ENCODE measurements around the gene SLC15A3. TPM values are rescaled to one million over a fixed set of nuclear protein-coding genes. Genes with fewer than 3 reads are reported as not detected.

SLC15A3 gene
- total RNA-seq, 1 donor from 2014 or later = 66.3 TPM

DNA sequence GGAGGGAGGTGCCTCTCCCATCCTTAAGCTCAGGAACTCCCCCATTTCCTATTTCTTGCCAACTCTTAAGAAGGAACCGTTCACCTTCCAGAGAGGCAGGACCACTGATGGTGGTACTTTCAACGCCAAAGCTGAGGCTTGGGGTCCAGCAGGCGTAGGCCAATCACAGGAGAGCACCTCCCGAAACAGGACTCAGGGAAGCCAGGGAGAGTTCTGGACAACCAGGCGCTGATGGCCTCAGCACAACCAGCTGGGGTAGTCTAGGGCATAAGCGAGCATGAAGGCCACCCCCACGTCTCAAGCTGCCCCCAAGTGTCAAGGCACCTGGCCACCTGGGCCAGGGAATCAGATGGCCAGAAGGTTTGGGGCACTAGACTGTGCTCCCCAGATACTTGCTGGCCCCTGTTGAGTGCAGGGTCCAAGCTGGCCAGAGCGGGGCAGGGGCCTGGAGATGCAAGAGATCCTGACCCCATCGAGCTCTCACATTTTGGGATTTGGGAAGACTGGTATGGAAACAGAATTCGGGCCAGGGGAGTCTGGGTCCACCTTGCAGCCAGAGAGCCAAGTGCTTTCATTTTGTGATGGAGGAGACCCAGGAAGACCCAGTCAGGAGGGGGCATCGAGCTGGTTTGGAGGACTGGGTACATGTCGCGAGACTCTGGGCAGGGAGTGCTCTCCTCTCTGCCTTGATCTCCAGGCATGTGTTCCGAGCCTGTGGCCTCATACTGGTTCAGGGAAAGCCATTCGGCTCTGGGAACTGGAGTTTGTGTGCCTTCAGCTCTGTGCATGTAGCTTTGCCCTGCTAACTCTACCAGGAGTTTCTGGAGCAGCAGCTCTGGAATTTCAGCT lies 20.4 kb upstream of the SLC15A3 start:
- Histone ChIP-seq H4K20me1 (ENCODE audit: insufficient read depth, low read length) (no peaks in the 10 kb centered on the region), H3K79me2 (ENCODE audit: insufficient read depth, low read length) (no peaks in the 10 kb centered on the region), H3K4me2 (ENCODE audit: low read length) (no peak overlapping the region), H3K9me3 (ENCODE audit: insufficient read depth, low read depth, low read length) (no peaks in the 10 kb centered on the region), H3K27ac (ENCODE audit: low read depth, low read length) (no peak overlapping the region), H3K9ac (ENCODE audit: low read length) (no peak overlapping the region), H3K4me1 (ENCODE audit: insufficient read depth, low read length) (no peaks in the 10 kb centered on the region), H3K4me3 (ENCODE audit: insufficient read depth, low read depth, low read length) (no peak overlapping the region), H3K27me3 (ENCODE audit: insufficient read depth, low read length) (peaks cover 7% of the 10 kb centered on the region), H2AFZ (ENCODE audit: low read depth, low read length) (no peak overlapping the region), H3K36me3 (ENCODE audit: insufficient read depth, low read length) (no peaks in the 10 kb centered on the region)
- no peak overlapping the region for H3K4me3 Mint-ChIP-seq (ENCODE audit: unreplicated experiment)
- no peak for TF ChIP-seq EZH2 (IDR thresholded peaks at IDR 0.05; ENCODE audit: insufficient read depth, low read length)
- TF ChIP-seq, protein P1, sequence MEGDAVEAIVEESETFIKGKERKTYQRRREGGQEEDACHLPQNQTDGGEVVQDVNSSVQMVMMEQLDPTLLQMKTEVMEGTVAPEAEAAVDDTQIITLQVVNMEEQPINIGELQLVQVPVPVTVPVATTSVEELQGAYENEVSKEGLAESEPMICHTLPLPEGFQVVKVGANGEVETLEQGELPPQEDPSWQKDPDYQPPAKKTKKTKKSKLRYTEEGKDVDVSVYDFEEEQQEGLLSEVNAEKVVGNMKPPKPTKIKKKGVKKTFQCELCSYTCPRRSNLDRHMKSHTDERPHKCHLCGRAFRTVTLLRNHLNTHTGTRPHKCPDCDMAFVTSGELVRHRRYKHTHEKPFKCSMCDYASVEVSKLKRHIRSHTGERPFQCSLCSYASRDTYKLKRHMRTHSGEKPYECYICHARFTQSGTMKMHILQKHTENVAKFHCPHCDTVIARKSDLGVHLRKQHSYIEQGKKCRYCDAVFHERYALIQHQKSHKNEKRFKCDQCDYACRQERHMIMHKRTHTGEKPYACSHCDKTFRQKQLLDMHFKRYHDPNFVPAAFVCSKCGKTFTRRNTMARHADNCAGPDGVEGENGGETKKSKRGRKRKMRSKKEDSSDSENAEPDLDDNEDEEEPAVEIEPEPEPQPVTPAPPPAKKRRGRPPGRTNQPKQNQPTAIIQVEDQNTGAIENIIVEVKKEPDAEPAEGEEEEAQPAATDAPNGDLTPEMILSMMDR (IDR thresholded peaks at IDR 0.05; ENCODE audit: insufficient read depth, low read depth, low read length) = no peak
- H3K27ac Mint-ChIP-seq (ENCODE audit: unreplicated experiment) = no peak overlapping the region
- no peaks in the 10 kb centered on the region for H3K4me1 Mint-ChIP-seq (ENCODE audit: low read depth, unreplicated experiment)
- FAIRE-seq = no peak
- DNase-seq (ENCODE audit: low read depth) = no peak
- H3K36me3 Mint-ChIP-seq (ENCODE audit: low read depth, unreplicated experiment) = no peaks in the 10 kb centered on the region
- peaks cover 6% of the 10 kb centered on the region for H3K9me3 Mint-ChIP-seq (ENCODE audit: unreplicated experiment)
- H3K27me3 Mint-ChIP-seq (ENCODE audit: low read depth, unreplicated experiment) = peaks cover 31% of the 10 kb centered on the region

- no peak for FAIRE-seq
Observed at GRCh38 chr11:60971520-60971919, 19.5 kb upstream of the SLC15A3 start, which contains the start of gene CD6. Gene CD6, plus strand, starts transcription at chr11:60971680. Its CDS starts 186 bp downstream, at chr11:60971866.

More at GRCh38 chr11:60971520-60971919, 19.5 kb upstream of the SLC15A3 start, which contains the start of gene CD6:
- Mint-ChIP-seq H3K9me3 (ENCODE audit: unreplicated experiment) (peaks cover 10% of the 10 kb centered on the region), H3K27ac (ENCODE audit: unreplicated experiment) (no peak within 1 kb of the TSS), H3K4me1 (ENCODE audit: low read depth, unreplicated experiment) (no peaks in the 10 kb centered on the region), H3K27me3 (ENCODE audit: low read depth, unreplicated experiment) (peaks cover 31% of the 10 kb centered on the region), H3K4me3 (ENCODE audit: unreplicated experiment) (no peak within 1 kb of the TSS), H3K36me3 (ENCODE audit: low read depth, unreplicated experiment) (no peaks in the 10 kb centered on the region)
- Histone ChIP-seq H3K27ac (ENCODE audit: low read depth, low read length) (no peak within 1 kb of the TSS), H3K4me1 (ENCODE audit: insufficient read depth, low read length) (no peaks in the 10 kb centered on the region), H3K4me3 (ENCODE audit: insufficient read depth, low read depth, low read length) (no peak within 1 kb of the TSS), H2AFZ (ENCODE audit: low read depth, low read length) (no peak within 1 kb of the TSS), H4K20me1 (ENCODE audit: insufficient read depth, low read length) (no peaks in the 10 kb centered on the region), H3K36me3 (ENCODE audit: insufficient read depth, low read length) (no peaks in the 10 kb centered on the region), H3K9ac (ENCODE audit: low read length) (no peak within 1 kb of the TSS), H3K4me2 (ENCODE audit: low read length) (no peak within 1 kb of the TSS), H3K27me3 (ENCODE audit: insufficient read depth, low read length) (peaks cover 5% of the 10 kb centered on the region), H3K9me3 (ENCODE audit: insufficient read depth, low read depth, low read length) (no peaks in the 10 kb centered on the region), H3K79me2 (ENCODE audit: insufficient read depth, low read length) (no peaks in the 10 kb centered on the region)
- TF ChIP-seq, protein P1 (IDR thresholded peaks at IDR 0.05; ENCODE audit: insufficient read depth, low read depth, low read length) = no peak
- DNase-seq (ENCODE audit: low read depth) = no peak

Data from astrocyte (in vitro differentiated cells and primary cell).